ENCODE measurements around the gene DENND5B. TPM values are rescaled to one million over a fixed set of nuclear protein-coding genes. Genes with fewer than 3 reads are reported as not detected.

Gene DENND5B
- total RNA-seq (2014; rRNA removed; shearing (Covaris generic)): 18.3 and 22.2 TPM in 2 replicates

GRCh38 chr12:31590642-31591379 lies at the start of gene DENND5B:
Gene DENND5B (minus strand): TSS chr12:31591136. CDS start chr12:31590832, 304 bp downstream.
- Histone ChIP-seq H3K4me3 (peak within 1 kb of the TSS; percentile 99), H3K27ac (peak within 1 kb of the TSS; percentile 91), H3K4me1 (replicated peaks) (peaks cover 30% of the 10 kb centered on the region), H3K9me3 (replicated peaks) (no peaks in the 10 kb centered on the region), H3K36me3 (peaks cover 23% of the 10 kb centered on the region), H3K27me3 (replicated peaks) (no peaks in the 10 kb centered on the region)
- DNase-seq (ENCODE audit: low read depth in 1 of 2, low spot score in 2 of 2): peak; percentile 60 to 80

- Histone ChIP-seq H3K27me3 (replicated peaks) (no peaks in the 10 kb centered on the region), H3K4me3 (no peak overlapping the region), H3K36me3 (no peaks in the 10 kb centered on the region), H3K9me3 (replicated peaks) (no peaks in the 10 kb centered on the region), H3K4me1 (replicated peaks) (peaks cover 10% of the 10 kb centered on the region), H3K27ac (no peak overlapping the region)
- no peak for DNase-seq (ENCODE audit: low read depth in 1 of 2, low spot score in 2 of 2)
These were observed 43.7 kb upstream of the DENND5B start for GRCh38 chr12:31634620-31635019.

- no peak overlapping the region for H3K4me3 ChIP-seq
These were observed 42.5 kb upstream of the DENND5B start for GRCh38 chr12:31633464-31633863.

GRCh38 chr12:31631809-31632208 lies 40.9 kb upstream of the DENND5B start:
- Histone ChIP-seq H3K27ac (no peak overlapping the region), H3K9me3 (replicated peaks) (no peaks in the 10 kb centered on the region), H3K36me3 (no peaks in the 10 kb centered on the region), H3K27me3 (replicated peaks) (no peaks in the 10 kb centered on the region), H3K4me1 (replicated peaks) (peaks cover 13% of the 10 kb centered on the region), H3K4me3 (no peak overlapping the region)
- DNase-seq (ENCODE audit: low read depth in 1 of 2, low spot score in 2 of 2): no peak

More at GRCh38 chr12:31633464-31633863, 42.5 kb upstream of the DENND5B start:
- Histone ChIP-seq H3K27ac (no peak overlapping the region), H3K9me3 (replicated peaks) (no peaks in the 10 kb centered on the region), H3K27me3 (replicated peaks) (no peaks in the 10 kb centered on the region), H3K36me3 (no peaks in the 10 kb centered on the region), H3K4me1 (replicated peaks) (peaks cover 14% of the 10 kb centered on the region)
- no peak for DNase-seq (ENCODE audit: low read depth in 1 of 2, low spot score in 2 of 2)

GRCh38 chr12:31631023-31631724 lies 40.2 kb upstream of the DENND5B start:
- no peaks in the 10 kb centered on the region for H3K27me3 ChIP-seq (replicated peaks)
- peaks cover 11% of the 10 kb centered on the region for H3K4me1 ChIP-seq (replicated peaks)
- H3K27ac ChIP-seq: no peak overlapping the region
- DNase-seq (ENCODE audit: low read depth in 1 of 2, low spot score in 2 of 2): no peak
- H3K4me3 ChIP-seq: no peak overlapping the region
- H3K9me3 ChIP-seq (replicated peaks): no peaks in the 10 kb centered on the region
- no peaks in the 10 kb centered on the region for H3K36me3 ChIP-seq

GRCh38 chr12:31629756-31630732 lies 39.1 kb upstream of the DENND5B start:
- Histone ChIP-seq H3K4me3 (no peak overlapping the region), H3K27me3 (replicated peaks) (no peaks in the 10 kb centered on the region), H3K4me1 (replicated peaks) (peaks cover 11% of the 10 kb centered on the region), H3K9me3 (replicated peaks) (no peaks in the 10 kb centered on the region), H3K27ac (no peak overlapping the region), H3K36me3 (no peaks in the 10 kb centered on the region)
- peak in 1 of 2 experiments; percentile 15 for DNase-seq (ENCODE audit: low read depth in 1 of 2, low spot score in 2 of 2)

GRCh38 chr12:31627456-31628054 lies 36.6 kb upstream of the DENND5B start:
- Histone ChIP-seq H3K4me1 (replicated peaks) (peaks cover 11% of the 10 kb centered on the region), H3K4me3 (no peak overlapping the region), H3K36me3 (no peaks in the 10 kb centered on the region), H3K27ac (no peak overlapping the region), H3K9me3 (replicated peaks) (no peaks in the 10 kb centered on the region), H3K27me3 (replicated peaks) (no peaks in the 10 kb centered on the region)
- DNase-seq (ENCODE audit: low read depth in 1 of 2, low spot score in 2 of 2): no peak

- Histone ChIP-seq H3K9me3 (replicated peaks) (no peaks in the 10 kb centered on the region), H3K4me1 (replicated peaks) (peaks cover 11% of the 10 kb centered on the region), H3K4me3 (no peak overlapping the region), H3K27ac (no peak overlapping the region), H3K36me3 (no peaks in the 10 kb centered on the region), H3K27me3 (replicated peaks) (no peaks in the 10 kb centered on the region)
- no peak for DNase-seq (ENCODE audit: low read depth in 1 of 2, low spot score in 2 of 2)
These were observed 35.5 kb upstream of the DENND5B start for GRCh38 chr12:31626270-31626995.

GRCh38 chr12:31622038-31622437 lies 31.1 kb upstream of the DENND5B start:
- no peak for DNase-seq (ENCODE audit: low read depth in 1 of 2, low spot score in 2 of 2)
- H3K36me3 ChIP-seq: no peaks in the 10 kb centered on the region
- H3K4me1 ChIP-seq (replicated peaks): no peaks in the 10 kb centered on the region
- no peak overlapping the region for H3K27ac ChIP-seq
- H3K4me3 ChIP-seq: no peak overlapping the region
- no peaks in the 10 kb centered on the region for H3K27me3 ChIP-seq (replicated peaks)
- H3K9me3 ChIP-seq (replicated peaks): no peaks in the 10 kb centered on the region

- DNase-seq (ENCODE audit: low read depth in 1 of 2, low spot score in 2 of 2): no peak
- H3K4me1 ChIP-seq (replicated peaks): no peaks in the 10 kb centered on the region
- no peaks in the 10 kb centered on the region for H3K27me3 ChIP-seq (replicated peaks)
- H3K4me3 ChIP-seq: no peak overlapping the region
- H3K9me3 ChIP-seq (replicated peaks): no peaks in the 10 kb centered on the region
- H3K27ac ChIP-seq: no peak overlapping the region
- no peaks in the 10 kb centered on the region for H3K36me3 ChIP-seq
These were observed 29.4 kb upstream of the DENND5B start for GRCh38 chr12:31620311-31620710.

- no peaks in the 10 kb centered on the region for H3K36me3 ChIP-seq
- no peaks in the 10 kb centered on the region for H3K9me3 ChIP-seq (replicated peaks)
- no peak overlapping the region for H3K4me3 ChIP-seq
- no peak overlapping the region for H3K27ac ChIP-seq
- no peaks in the 10 kb centered on the region for H3K27me3 ChIP-seq (replicated peaks)
- DNase-seq (ENCODE audit: low read depth in 1 of 2, low spot score in 2 of 2): no peak
- no peaks in the 10 kb centered on the region for H3K4me1 ChIP-seq (replicated peaks)
These were observed 27.5 kb upstream of the DENND5B start for GRCh38 chr12:31618228-31619025.

GRCh38 chr12:31612819-31613218 lies 21.9 kb upstream of the DENND5B start:
- Histone ChIP-seq H3K4me1 (replicated peaks) (no peaks in the 10 kb centered on the region), H3K9me3 (replicated peaks) (peaks cover 14% of the 10 kb centered on the region), H3K4me3 (no peak overlapping the region), H3K36me3 (no peaks in the 10 kb centered on the region), H3K27me3 (replicated peaks) (no peaks in the 10 kb centered on the region), H3K27ac (no peak overlapping the region)
- DNase-seq (ENCODE audit: low read depth in 1 of 2, low spot score in 2 of 2): no peak
